Activated CD8-positive, alpha-beta T cell treated with anti-CD3 and anti-CD28 coated beads for 36 hours (primary cell): Measurements from ENCODE around the gene CBFA2T3. TPM values are rescaled to one million over a fixed set of nuclear protein-coding genes. Genes with fewer than 3 reads are reported as not detected.

ENCODE experiments used
- ATAC-seq: fragments of 200-7000 bp; cut with Tn5 transposase; one replicate; pipeline ENCODE4 v1.10.0; 2021; ENCODE audit warnings: mild to moderate bottlenecking, moderate library complexity
- CTCF ChIA-PET: fragments of 350-600 bp; sonication (Branson Sonifier 250); formaldehyde crosslinking; loops from one replicate; lab custom pipeline; 2021; ENCODE audit warnings: antibody characterized with exemption; lab: Charles Lee
- POLR2A ChIA-PET: fragments of 350-600 bp; sonication (Branson Sonifier 250); formaldehyde crosslinking; loops from one replicate; lab custom pipeline; 2021; ENCODE audit warnings: antibody characterized with exemption; lab: Charles Lee
- DNase-seq: peaks from one replicate; pipeline ENCODE4 v3.0.0-alpha.2; 2020
- H3K27ac Mint-ChIP-seq: one replicate; pipeline ENCODE4 v1.8.0; 2021; ENCODE audit warnings: mild to moderate bottlenecking, mixed read lengths
- H3K27me3 Mint-ChIP-seq: one replicate; pipeline ENCODE4 v1.8.0; 2021; ENCODE audit warnings: mixed read lengths
- H3K36me3 Mint-ChIP-seq: one replicate; pipeline ENCODE4 v1.8.0; 2021; ENCODE audit warnings: low read depth, mixed read lengths
- H3K4me1 Mint-ChIP-seq: one replicate; pipeline ENCODE4 v1.8.0; 2021; ENCODE audit warnings: low read depth, mixed read lengths
- H3K4me3 Mint-ChIP-seq: one replicate; pipeline ENCODE4 v1.8.0; 2021; ENCODE audit warnings: mild to moderate bottlenecking, moderate library complexity, mixed read lengths
- H3K9me3 Mint-ChIP-seq: one replicate; pipeline ENCODE4 v1.8.0; 2021; ENCODE audit warnings: mixed read lengths
- intact Hi-C: fragments of 100-400 bp; cut with micrococcal nuclease; formaldehyde crosslinking; loops from one replicate; pipeline ENCODE4 v1.10.0; 2022
- total RNA-seq, 2 experiments: library from RNA; stranded (reverse); gene quantifications; one replicate each; pipeline ENCODE4 v1.2.3, GENCODE V29; 2021
- TF ChIP-seq, protein P1 (sequence below): fragments of 200-600 bp; IDR thresholded peaks from one replicate; pipeline ENCODE4 v1.8.0; 2022; ENCODE audit warnings: antibody characterized with exemption, mild to moderate bottlenecking

The CBFA2T3 gene
- total RNA-seq, 2 experiments from 2014 or later, result 0.14 to 0.34 TPM

DNA sequence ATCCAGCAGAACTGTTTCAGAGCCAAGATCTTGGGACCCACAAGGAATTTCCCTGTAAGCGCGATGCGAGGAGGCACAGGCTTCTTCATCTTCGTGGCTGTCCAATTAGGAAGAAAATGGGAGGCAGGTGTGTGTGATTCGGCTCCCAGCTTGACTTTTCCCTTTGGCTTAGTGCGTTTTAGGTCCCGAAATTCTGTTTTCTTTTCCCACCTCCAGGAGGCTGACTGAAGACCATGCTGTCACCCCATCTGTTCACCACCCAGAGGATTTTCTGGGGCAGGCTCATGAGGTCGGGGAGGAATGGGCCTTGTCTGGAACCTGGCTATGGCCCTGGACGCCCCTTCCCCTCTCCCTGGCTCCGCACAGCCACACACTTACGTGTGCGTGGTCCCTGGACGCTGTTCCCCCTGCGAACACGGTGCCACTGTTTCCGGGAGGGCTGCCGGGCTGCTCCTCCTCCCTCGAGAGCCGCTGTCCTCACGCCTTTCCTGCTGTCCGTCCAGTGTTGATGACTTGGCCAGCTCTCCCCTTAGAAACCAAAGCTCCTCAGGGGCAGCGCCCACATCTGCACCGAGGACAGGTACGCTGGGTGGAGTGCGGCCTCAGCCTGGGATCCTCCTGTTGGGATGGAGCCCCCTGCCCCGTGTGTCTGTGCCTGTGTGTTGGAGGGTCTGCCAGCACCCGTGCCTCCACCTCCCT, 107.9 kb downstream of the CBFA2T3 start:
- H3K27ac Mint-ChIP-seq, result no peak overlapping the region
- ChIA-PET CTCF (no interaction called here), POLR2A (no interaction called here)
- H3K36me3 Mint-ChIP-seq, result no peaks in the 10 kb centered on the region
- peaks cover 4% of the 10 kb centered on the region for H3K4me1 Mint-ChIP-seq
- intact Hi-C loops, result no loop called here
- H3K9me3 Mint-ChIP-seq, result no peaks in the 10 kb centered on the region
- peaks cover 10% of the 10 kb centered on the region for H3K27me3 Mint-ChIP-seq
- no peak for DNase-seq
- ATAC-seq, result no peak
- H3K4me3 Mint-ChIP-seq, result no peak overlapping the region
- TF ChIP-seq, protein P1, sequence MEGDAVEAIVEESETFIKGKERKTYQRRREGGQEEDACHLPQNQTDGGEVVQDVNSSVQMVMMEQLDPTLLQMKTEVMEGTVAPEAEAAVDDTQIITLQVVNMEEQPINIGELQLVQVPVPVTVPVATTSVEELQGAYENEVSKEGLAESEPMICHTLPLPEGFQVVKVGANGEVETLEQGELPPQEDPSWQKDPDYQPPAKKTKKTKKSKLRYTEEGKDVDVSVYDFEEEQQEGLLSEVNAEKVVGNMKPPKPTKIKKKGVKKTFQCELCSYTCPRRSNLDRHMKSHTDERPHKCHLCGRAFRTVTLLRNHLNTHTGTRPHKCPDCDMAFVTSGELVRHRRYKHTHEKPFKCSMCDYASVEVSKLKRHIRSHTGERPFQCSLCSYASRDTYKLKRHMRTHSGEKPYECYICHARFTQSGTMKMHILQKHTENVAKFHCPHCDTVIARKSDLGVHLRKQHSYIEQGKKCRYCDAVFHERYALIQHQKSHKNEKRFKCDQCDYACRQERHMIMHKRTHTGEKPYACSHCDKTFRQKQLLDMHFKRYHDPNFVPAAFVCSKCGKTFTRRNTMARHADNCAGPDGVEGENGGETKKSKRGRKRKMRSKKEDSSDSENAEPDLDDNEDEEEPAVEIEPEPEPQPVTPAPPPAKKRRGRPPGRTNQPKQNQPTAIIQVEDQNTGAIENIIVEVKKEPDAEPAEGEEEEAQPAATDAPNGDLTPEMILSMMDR, result no peak

GRCh38 chr16:88867581-88868246, 109.3 kb downstream of the CBFA2T3 start:
- POLR2A ChIA-PET, result interaction anchor here (0.6 kb wide), 1 partner anchor 11 kb away, joined by 3 read pairs; the partner anchor contains the start of genes GALNS and TRAPPC2L
- ATAC-seq, result no peak
- no peak for DNase-seq
- Mint-ChIP-seq H3K27ac (no peak overlapping the region), H3K36me3 (no peaks in the 10 kb centered on the region), H3K9me3 (no peaks in the 10 kb centered on the region), H3K4me3 (no peak overlapping the region), H3K4me1 (peaks cover 4% of the 10 kb centered on the region), H3K27me3 (peaks cover 10% of the 10 kb centered on the region)
- intact Hi-C loops, result no loop called here
- CTCF ChIA-PET, result no interaction called here
- TF ChIP-seq, protein P1, result no peak

DNA sequence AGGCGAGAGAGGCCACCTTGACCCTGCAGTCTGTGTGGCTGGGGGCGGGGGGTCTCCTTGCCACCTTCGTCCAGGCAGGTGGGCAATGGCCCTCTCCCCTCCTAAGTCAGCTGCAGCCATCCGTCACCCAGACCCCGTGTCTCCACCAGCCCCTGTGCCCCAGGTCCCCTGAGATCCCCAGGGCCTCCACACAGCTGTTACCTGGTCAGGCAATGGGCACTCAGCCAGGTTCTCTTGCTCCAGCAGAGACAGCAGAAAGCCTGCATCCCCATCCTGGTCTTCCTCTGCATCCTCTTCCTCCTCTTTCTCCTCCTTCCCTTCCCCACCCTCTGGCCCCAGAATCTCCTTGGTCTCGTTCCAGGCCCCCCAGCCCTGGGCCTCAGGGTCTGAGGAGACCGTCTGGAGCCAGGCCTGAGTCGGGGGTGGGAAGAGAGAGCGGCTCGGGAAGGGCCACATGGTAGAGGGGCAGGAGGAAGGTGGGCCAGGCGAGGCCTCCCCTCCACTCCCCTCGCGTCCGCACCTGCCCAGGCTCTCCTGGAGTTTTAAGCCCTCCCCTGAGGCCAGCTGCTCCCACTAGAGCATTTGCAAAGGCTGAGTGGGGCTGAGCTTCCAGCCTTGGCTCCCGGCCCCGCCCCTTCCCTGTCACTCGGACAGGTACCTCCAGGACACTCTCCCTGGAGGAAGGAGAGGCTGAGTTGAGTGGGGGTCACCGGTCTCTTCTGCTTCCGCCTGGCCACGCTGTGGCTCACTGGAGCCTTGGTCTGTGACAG, 110.7 kb downstream of the CBFA2T3 start, which contains the start of gene PABPN1L:
Gene PABPN1L (minus strand): TSS at position 510 of the 770 bp plus-strand sequence. CDS start 54 bp downstream, at position 456.
- Mint-ChIP-seq H3K27ac (no peak within 1 kb of the TSS), H3K36me3 (no peaks in the 10 kb centered on the region), H3K4me3 (no peak within 1 kb of the TSS), H3K27me3 (peaks cover 7% of the 10 kb centered on the region), H3K9me3 (no peaks in the 10 kb centered on the region), H3K4me1 (peaks cover 4% of the 10 kb centered on the region)
- intact Hi-C loops, result no loop called here
- ChIA-PET CTCF (no interaction called here), POLR2A (no interaction called here)
- no peak for DNase-seq
- no peak for ATAC-seq
- TF ChIP-seq, protein P1, result no peak

- DNase-seq, result no peak
- Mint-ChIP-seq H3K9me3 (no peaks in the 10 kb centered on the region), H3K27ac (no peak overlapping the region), H3K36me3 (no peaks in the 10 kb centered on the region), H3K4me3 (no peak overlapping the region), H3K27me3 (peaks cover 3% of the 10 kb centered on the region), H3K4me1 (peaks cover 2% of the 10 kb centered on the region)
- no peak for ATAC-seq
- POLR2A ChIA-PET, result no interaction called here
- TF ChIP-seq, protein P1, result no peak
- intact Hi-C loops, result no loop called here
- CTCF ChIA-PET, result no interaction called here
Observed at GRCh38 chr16:88865742-88866141, 111.3 kb downstream of the CBFA2T3 start.
